ENCODE measurements around the gene SNRNP25. TPM values are rescaled to one million over a fixed set of nuclear protein-coding genes. Genes with fewer than 3 reads are reported as not detected.

The SNRNP25 gene
- total RNA-seq, 3 donors from 2014 or later, result 18.8 to 24.9 (median 20.6) TPM

- Histone ChIP-seq H3K9me3 (no peaks in the 10 kb centered on the region), H3K4me3 (no peak overlapping the region), H3K36me3 (ENCODE audit: low read depth) (no peaks in the 10 kb centered on the region), H3K4me1 (ENCODE audit: low read depth) (peaks cover 5% of the 10 kb centered on the region)
- TF ChIP-seq, protein P1, sequence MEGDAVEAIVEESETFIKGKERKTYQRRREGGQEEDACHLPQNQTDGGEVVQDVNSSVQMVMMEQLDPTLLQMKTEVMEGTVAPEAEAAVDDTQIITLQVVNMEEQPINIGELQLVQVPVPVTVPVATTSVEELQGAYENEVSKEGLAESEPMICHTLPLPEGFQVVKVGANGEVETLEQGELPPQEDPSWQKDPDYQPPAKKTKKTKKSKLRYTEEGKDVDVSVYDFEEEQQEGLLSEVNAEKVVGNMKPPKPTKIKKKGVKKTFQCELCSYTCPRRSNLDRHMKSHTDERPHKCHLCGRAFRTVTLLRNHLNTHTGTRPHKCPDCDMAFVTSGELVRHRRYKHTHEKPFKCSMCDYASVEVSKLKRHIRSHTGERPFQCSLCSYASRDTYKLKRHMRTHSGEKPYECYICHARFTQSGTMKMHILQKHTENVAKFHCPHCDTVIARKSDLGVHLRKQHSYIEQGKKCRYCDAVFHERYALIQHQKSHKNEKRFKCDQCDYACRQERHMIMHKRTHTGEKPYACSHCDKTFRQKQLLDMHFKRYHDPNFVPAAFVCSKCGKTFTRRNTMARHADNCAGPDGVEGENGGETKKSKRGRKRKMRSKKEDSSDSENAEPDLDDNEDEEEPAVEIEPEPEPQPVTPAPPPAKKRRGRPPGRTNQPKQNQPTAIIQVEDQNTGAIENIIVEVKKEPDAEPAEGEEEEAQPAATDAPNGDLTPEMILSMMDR (IDR thresholded peaks at IDR 0.05), result no peak
- intact Hi-C loops (cut with DNase I, micrococcal nuclease), result no loop called here
- peak in 1 of 3 donors; percentile 46 for DNase-seq
- no peak for ATAC-seq
Observed at GRCh38 chr16:33877-34647, 19.6 kb upstream of the SNRNP25 start.

- intact Hi-C loops (cut with DNase I, micrococcal nuclease), result no loop called here
- TF ChIP-seq, protein P1 (IDR thresholded peaks at IDR 0.05), result no peak
- no peaks in the 10 kb centered on the region for H3K36me3 ChIP-seq (ENCODE audit: low read depth)
- H3K9me3 ChIP-seq, result no peaks in the 10 kb centered on the region
- ATAC-seq, result no peak
- H3K4me3 ChIP-seq, result no peak overlapping the region
- peak in 1 of 3 donors; percentile 45 for DNase-seq
- H3K4me1 ChIP-seq (ENCODE audit: low read depth), result peaks cover 5% of the 10 kb centered on the region
Observed at GRCh38 chr16:34648-34987, 19.0 kb upstream of the SNRNP25 start.

DNA sequence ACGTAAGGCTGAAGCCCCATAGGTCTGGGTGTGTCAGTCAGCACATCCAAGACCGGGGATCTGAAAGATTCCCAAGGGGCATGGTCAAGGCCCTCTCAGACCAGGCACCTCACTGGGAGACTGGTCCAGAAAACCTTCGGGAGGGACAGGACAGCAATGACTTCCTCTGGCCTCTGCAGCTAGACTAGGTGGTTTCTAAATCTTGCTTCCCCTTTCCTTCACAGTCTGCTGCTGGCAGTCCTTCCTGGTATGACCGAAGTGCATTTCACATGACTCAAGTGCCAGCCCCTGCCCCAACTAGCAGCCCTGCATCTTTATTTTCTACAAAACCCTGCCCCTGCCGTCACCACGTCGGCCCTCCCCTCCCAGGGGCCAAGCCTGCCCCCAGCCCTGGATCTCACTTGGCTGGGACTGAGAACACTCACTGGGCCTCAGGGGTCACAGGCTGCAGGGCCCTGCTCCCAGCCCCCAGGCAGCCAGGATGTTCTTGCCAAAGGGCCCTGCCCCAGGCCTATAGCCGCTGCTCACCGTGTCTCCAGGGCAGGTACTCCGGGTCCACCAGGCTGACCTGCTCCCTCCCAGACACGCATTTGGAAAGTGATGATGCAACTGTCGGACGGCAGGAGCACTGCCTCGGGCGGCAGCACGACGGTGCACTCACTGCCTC is 18.5 kb upstream of the SNRNP25 start:
- ATAC-seq, result peak; percentile 42
- H3K4me3 ChIP-seq, result no peak overlapping the region
- no peaks in the 10 kb centered on the region for H3K36me3 ChIP-seq (ENCODE audit: low read depth)
- no peaks in the 10 kb centered on the region for H3K9me3 ChIP-seq
- intact Hi-C loops (cut with DNase I, micrococcal nuclease), result no loop called here
- peaks cover 5% of the 10 kb centered on the region for H3K4me1 ChIP-seq (ENCODE audit: low read depth)
- TF ChIP-seq, protein P1 (IDR thresholded peaks at IDR 0.05), result no peak
- peak in 1 of 3 donors; percentile 58 for DNase-seq

GRCh38 chr16:35678-36305 is 17.8 kb upstream of the SNRNP25 start:
- H3K9me3 ChIP-seq, result no peaks in the 10 kb centered on the region
- peaks cover 5% of the 10 kb centered on the region for H3K4me1 ChIP-seq (ENCODE audit: low read depth)
- ATAC-seq (no peak), DNase-seq (no peak)
- intact Hi-C loops (cut with DNase I, micrococcal nuclease), result no loop called here
- no peak overlapping the region for H3K4me3 ChIP-seq
- H3K36me3 ChIP-seq (ENCODE audit: low read depth), result no peaks in the 10 kb centered on the region
- TF ChIP-seq, protein P1 (IDR thresholded peaks at IDR 0.05), result no peak

DNA sequence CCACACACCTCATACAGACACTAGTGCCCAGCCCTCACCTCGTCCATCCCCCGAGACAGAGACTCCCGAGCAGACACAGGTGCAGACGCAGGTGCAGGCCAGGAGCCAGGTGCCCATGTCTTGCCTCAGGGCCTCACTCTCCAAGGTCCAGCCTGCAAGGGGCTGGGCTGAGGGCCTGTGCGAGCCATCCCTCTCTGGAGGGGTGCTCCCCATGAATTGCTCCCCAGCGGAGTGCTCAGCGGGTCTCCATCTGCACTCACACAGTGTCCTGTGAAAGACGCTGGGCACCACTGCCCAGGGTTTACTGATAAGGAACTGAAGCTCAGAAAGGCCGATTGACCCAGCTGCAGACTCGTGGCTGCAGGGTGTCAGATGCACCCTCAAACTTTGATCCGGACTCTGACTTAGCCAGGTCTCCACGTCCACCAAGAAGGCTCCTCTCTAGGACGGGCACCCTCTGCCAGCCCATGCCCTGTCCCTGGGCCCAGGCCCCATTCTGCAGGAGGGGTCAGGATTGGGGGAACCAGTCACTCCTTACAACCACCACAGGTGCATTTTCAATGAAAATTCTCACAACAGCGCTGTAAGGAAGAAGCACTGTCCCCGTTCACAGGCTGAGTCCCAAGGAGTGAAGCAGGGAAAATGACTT is 17.2 kb upstream of the SNRNP25 start:
- TF ChIP-seq, protein P1 (IDR thresholded peaks at IDR 0.05), result no peak

More for the DNA sequence above, 17.2 kb upstream of the SNRNP25 start:
- intact Hi-C loops (cut with DNase I, micrococcal nuclease), result no loop called here
- Histone ChIP-seq H3K36me3 (ENCODE audit: low read depth) (no peaks in the 10 kb centered on the region), H3K4me1 (ENCODE audit: low read depth) (peaks cover 5% of the 10 kb centered on the region), H3K4me3 (no peak overlapping the region), H3K9me3 (no peaks in the 10 kb centered on the region)
- ATAC-seq (no peak), DNase-seq (peak in 1 of 3 donors; percentile 29)
